Measurements from ENCODE around the gene OR51V1.

GRCh38 chr11:5151713-5152153 lies 48.7 kb downstream of the OR51V1 start:
- TF ChIP-seq CTCF (IDR thresholded peaks at IDR 0.05): no peak
- no peak for TF ChIP-seq EZH2 (IDR thresholded peaks at IDR 0.05; ENCODE audit: borderline replicate concordance, insufficient read depth, low read depth, low read length, poor library complexity, severe bottlenecking)

All from B cell (primary cell).